Measurements from ENCODE around the gene KCTD5. TPM values are rescaled to one million over a fixed set of nuclear protein-coding genes. Genes with fewer than 3 reads are reported as not detected.
"Not testable (repeated sequence)": the region's sequence is repeated elsewhere in the genome, so short reads cannot be mapped to it uniquely, and the experiment has no call there.

KCTD5 gene
- total RNA-seq, 2 donors from 2014 or later, result 13.5 to 14.3 TPM

DNA sequence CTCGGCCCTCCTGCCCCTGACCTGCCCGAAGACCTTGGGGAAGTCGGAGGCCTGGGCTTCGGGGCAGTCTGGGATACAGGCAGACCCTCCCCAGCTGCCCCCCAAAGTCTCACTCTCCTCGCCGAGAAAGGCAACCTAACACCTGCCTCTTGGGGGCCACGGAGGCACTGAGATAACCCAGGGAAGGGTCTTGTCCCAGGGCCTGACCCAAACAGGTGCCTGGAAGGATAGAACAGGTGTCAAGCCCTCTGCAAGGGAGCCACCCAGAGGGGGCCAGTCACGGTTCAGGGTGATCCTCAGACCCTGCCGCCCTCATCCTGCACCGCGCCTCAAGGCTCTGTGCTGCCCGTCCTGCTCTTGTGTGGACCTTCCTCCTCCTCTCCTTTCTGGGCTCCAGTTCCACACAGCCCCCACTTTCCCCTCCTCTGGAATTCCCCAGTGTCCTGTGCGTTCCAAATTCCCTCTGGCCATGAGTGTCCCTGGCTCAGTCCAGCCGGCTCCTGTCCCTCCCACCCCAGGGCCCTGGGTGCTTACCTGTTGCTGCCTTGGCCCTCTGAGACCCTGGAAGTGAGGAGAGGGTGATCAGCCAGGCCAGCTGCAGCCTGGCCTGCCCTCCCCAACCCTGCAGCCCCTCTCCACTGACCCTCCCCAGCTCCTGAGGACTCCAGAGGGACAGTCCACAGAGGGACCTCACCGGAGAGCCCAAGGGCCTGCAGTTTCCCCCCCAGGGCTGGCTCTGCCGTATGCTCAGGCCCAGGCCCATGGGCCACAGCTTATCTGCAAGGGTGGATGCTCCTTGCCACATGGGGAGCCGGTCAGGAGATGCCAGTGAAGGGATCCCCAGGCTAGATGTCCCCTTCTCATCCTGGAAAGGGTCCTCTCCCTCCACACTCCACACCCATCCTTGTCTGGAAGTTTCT, 33.9 kb downstream of the KCTD5 start:
- intact Hi-C loops (cut with DNase I), result no loop called here
- no peak for DNase-seq (ENCODE audit: low spot score)

DNA sequence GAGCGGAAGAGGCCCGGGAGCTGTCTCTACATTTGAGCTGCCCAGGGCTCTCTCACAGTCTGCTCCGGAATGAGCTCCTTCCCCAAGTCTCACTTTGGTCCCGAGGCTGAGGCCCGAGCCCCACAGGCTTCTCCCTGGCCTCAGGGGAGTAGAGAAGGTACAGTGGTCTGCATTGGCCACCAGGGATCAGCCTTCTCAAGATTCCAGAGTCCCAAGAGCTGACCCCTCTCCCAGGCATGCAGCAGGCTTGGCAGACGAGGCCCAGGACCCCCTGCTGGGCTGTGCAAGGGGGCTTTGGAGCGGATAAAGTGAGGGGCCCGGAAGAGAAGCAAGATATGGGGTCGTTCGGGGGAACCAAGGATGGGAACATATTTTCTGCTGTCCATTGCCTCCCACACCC, 34.6 kb downstream of the KCTD5 start:
- intact Hi-C loops (cut with DNase I), result no loop called here
- no peak for DNase-seq (ENCODE audit: low spot score)

DNA sequence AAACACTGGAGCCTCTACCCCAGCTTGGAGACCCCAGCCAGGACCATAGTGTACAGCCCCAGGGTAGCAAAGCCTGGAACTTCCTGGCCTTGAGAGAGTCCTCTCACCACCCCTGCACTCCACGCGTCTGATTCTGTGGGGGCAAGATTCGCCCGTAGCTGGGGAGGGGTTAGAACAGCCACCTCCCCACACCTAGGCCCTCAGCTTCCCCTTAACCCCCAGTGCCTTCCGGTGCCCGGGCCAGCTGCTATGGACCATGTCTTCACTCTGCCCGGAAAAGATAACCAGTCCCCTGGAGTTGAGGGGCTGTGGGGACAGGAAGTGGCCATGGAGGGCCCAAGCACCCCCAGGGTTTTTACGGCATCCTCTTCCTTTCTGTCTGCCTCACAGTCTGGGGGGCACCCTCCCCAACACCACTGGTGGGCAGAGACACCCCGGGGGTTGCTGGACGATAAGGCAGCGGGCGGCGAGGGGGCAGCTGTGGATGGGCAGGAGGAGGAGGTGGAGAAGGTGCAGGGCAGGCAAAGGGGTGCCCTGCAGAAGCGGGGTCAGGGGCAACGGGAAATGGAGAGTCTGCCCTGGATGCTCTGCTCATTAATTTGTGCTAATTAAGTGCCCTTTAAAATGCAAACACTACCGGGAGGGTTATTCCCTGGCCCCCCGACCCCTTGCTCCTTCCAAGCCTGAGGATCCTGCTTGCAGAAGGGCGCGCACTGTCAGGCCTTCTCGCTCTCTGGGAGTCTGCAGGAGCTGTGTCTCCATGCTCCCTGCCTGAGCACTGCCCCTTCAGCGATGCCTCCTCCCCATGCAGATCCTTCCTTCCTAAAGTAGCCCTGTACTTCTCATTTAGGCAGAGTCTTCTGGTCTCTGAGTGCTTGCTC, 35.3 kb downstream of the KCTD5 start:
- intact Hi-C loops (cut with DNase I), result no loop called here
- DNase-seq (ENCODE audit: low spot score), result no peak

DNA sequence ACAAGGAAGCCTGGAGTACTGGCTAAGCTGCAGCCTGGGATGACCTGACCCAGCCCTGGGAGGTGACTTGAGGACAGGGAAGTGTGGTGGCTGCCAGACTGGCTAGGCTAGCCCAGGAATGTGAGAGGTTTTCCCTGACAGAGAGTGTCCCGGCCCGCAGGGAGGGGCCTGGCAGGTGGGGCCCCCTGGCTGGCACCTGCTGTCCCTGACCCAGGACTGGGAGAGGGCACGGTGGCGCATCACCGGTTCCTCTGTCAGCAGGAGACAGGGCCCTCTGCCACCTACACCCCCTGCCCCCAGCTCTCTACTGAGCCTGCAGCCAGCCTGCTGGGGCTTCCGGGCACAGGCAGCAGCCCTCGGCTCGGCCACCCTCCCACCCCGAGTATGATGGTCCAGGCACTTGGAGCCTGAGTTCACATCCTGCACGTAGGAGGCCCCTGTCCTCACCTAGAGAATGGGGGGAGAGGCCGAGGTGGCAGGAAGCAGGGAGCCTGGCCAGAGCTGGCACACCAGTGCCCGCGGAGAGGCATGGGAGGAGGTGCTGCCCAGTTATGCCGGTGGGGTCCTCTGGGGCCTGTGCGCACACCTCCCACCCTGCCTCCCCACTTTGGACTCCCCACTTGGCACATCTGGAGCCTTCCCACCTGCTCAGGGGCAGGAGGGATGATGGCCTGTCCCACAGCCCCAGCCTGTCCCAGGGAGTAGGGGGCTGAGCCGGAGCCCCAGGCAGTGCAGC, 37.2 kb downstream of the KCTD5 start:
- no peak for DNase-seq (ENCODE audit: low spot score)
- intact Hi-C loops (cut with DNase I), result loop anchor here in 1 of 2 donors (10.0 kb wide), 1 partner anchor 135 kb away; the partner anchor contains the start of gene PRSS22

DNA sequence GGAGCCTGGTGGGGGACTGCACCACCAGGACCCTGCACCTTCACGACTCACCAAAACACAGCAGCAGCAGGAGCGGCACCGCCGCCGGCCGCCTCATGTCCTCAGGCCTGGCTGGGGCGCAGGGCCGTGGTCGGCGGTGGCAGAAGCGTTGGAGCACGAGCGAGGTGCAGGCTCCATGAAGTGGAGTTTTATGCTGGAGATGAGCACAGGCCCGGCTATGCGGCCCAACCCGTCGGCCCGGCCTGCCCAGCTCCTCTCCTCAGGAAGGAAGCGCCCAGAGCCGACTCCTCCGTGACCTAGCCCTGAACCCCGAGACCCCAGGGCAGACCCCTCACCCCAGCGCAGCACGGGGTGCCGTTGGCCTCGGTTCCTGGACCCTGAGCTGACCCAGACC, 37.7 kb downstream of the KCTD5 start, which contains the start of gene PRSS27:
TSS of gene PRSS27 (minus strand) at position 161 of the 394 bp plus-strand sequence. CDS start at position 97, 64 bp downstream.
- intact Hi-C loops (cut with DNase I), result loop anchor here in 1 of 2 donors (10.0 kb wide), 1 partner anchor 135 kb away; the partner anchor contains the start of gene PRSS22
- DNase-seq (ENCODE audit: low spot score), result no peak

DNA sequence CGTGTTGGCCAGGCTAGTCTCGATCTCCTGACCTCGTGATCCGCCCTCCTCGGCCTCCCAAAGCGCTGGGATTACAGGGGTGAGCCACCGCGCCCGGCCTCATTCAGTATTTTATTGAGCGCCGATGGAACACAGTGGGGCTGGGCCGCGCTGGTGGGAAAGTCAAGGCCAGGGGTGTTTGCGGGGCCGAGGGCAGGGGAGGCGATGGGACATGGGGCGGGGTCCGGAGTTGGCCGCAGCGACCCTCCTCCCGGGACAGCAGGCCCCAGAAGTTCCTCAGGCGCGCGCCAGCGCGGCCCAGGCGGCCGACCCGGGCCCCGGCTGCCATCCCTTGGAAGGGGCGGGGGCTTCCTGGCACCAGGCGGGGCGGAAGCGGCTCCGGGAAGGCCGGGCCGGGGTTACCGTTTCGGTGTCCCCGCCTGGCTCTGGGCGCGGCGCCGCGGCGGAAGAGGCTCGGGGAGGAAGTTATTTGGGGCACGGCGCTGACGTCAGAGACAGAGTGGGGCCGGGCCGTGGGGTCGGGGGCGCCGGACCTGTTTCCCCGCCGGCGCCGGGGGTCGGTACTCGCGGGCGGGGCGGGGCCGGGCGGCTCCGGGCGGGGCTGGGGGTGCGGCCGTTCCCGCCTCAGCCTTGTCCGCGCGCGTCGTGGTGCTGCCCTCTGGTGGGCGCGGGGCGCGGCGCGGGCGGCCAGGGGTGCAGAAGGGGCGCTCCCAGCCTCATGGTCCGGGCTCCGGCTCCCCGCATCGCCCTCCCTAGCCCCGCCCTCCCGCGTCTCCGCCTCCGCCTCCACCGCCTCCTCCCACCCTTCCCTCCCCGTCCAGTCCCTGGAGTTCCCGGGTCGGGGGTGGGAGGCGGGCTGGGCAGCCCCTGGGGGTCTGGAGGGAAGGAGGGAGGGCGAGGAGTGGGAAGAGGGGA, 38.7 kb downstream of the KCTD5 start:
- intact Hi-C loops (cut with DNase I), result loop anchor here in 1 of 2 donors (10.0 kb wide), 1 partner anchor 134 kb away; the partner anchor contains the start of gene PRSS22
- DNase-seq (ENCODE audit: low spot score), result peak; percentile 95

DNA sequence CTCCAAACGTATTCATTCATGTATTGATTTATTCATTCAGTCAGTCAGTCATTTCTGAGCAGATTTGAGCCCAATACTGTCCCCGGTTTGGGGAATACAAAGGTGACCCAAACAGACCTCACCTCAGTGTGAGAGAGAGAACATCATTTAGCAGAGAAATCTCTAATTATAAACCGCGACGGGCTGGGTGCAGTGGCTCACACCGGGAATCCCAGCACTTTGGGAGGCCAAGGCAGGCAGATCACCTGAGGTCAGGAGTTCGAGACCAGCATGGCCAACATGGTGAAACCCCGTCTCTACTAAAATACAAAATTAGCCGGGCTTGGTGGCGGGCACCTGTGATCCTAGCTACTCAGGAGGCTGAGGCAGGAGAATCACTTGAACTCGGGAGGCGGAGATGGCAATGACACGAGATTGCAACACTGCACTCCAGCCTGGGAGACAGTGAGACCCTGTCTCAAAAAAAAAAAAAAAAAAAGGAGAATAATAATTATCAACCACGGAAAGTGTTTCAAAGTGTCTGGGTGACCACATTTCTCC, 39.4 kb downstream of the KCTD5 start:
- intact Hi-C loops (cut with DNase I), result loop anchor here in 1 of 2 donors (10.0 kb wide), 1 partner anchor 133 kb away; the partner anchor contains the start of gene PRSS22
- not testable (repeated sequence) for DNase-seq (ENCODE audit: low spot score)

DNA sequence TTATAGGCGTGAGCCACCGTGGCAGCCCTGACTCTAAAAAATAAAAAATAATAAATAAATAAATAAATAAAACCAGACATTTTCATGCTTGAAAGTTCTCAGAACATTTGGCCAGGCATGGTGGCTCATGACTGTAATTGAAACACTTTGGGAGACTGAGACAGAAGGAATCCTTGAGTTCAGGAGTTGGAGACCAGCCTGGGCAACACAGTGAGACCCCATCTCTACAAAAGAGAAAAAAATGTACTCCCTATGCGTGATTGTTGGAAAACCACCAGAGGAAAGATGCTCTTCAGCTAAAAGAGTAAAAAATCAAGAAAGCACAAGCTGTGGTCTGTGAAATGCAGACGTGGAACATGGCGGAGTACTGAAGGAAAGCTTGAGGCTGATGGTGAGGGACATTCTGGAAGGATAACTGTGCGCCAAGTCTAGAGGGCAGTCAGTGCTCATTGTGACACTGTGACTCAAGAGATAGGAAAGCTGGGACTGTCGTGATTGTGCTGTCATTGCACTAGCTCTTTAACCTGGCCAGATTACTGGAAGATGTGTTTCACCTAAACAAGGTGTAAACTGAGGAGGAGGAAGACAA, 41.9 kb downstream of the KCTD5 start:
- DNase-seq (ENCODE audit: low spot score), result no peak
- intact Hi-C loops (cut with DNase I), result loop anchor here (2.0 to 10.0 kb wide), 2 partner anchors 53 to 131 kb away; partner anchors contain the start of genes ELOB (in 1 of the 2) and PRSS22 (in 1 of the 2)

DNA sequence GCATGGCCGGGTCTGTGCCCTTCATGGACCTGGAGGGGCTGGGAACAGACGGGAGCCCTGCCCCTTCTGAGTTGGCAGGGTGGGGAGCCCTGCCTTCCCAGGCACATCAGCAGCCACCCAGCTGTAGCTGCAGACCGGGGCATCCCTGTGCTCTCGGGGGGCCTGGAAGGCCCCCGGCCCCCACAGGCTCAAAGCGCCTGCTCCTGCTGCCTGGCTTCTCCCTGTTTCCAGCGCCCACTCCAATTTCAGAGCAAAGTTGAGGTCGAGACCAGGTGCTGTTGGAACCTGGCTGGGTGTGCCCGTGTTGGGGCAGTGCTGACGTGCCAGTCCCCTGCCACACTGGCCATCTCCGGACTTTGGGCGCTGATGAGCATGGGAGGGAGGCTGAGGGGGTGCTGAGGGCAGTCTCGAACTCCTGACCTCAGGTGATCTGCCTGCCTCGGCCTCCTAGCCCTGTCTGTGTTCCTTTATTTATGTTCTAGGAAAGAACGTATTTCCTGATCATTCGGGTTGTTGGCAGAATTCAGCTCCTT, 42.6 kb downstream of the KCTD5 start:
- intact Hi-C loops (cut with DNase I), result loop anchor here (2.0 to 10.0 kb wide), 2 partner anchors 52 to 130 kb away; partner anchors contain the start of genes ELOB (in 1 of the 2) and PRSS22 (in 1 of the 2)
- DNase-seq (ENCODE audit: low spot score), result peak; percentile 78

DNA sequence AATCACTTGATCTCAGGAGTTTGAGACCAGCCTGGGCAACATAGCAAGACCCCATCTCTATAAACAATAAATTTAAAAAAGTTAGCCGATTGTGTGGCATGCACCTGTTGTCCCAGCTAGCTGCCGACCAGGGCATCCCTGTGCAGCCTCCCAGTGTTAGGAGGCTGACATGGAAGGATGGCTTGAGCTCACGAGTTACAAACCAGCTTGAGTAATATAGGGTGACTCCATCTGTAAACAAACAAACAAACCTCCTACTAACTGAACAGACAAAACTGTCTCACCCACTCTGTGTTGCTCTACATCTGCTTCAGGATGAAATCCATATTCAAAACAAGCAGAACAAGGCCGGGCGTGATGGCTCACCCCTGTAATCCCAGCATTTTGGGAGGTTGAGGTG, 44.6 kb downstream of the KCTD5 start:
- intact Hi-C loops (cut with DNase I), result loop anchor here in 1 of 2 donors (10.0 kb wide), 1 partner anchor 128 kb away; the partner anchor contains the start of gene PRSS22
- DNase-seq (ENCODE audit: low spot score), result no peak

DNA sequence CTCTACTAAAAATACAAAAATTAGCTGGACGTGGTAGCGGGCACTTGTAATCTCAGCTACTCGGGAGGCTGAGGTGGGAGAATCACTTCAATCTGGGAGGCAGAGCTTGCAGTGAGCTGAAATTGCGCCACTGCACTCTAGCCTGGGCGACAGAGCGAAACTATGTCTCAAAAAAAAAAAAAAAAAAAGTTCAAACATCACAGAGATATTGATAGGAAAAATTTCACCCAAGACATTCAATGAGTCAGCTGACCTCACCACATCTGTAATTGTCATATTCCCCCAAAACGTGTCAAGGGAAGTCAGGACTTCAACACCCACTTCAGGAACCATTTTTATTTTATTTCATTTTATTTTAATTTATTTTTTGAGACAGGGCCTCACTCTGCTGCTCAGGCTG, 45.7 kb downstream of the KCTD5 start:
- DNase-seq (ENCODE audit: low spot score), result no peak
- intact Hi-C loops (cut with DNase I), result loop anchor here in 1 of 2 donors (10.0 kb wide), 1 partner anchor 127 kb away; the partner anchor contains the start of gene PRSS22

DNA sequence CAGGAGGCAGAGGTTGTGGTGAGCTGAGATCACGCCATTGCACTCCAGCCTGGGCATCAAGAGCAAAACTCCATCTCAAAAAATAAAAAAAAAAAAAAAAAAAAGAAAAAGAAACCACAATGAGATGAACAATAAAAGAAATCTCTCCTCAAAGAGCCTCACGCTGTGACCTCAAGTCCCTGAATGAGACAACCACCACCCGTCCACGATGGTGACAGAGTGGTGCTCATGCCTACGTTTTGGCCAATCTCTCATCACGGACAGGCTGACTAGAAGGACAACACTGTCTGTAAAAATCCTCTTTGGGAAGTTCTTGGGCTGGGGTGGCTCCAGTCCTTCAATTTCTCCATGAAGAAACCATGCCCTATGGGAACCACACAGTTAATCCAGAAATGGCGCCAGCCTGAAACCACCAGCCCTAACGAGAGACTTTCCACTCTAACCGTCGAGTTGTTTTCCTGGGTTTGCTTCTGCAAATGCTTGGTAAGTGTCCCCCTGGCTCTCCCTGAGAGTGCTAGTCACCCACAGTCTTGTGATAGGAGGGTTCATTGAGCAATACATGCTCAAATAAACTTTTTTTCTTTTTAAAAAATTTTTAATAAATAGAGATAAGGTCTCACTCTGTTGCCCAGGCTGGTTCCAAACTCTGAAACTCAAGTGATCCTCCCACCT, 52.7 kb downstream of the KCTD5 start:
- intact Hi-C loops (cut with DNase I), result loop anchor here in 1 of 2 donors (10.0 kb wide), 1 partner anchor 90 kb away; no protein-coding TSS in a partner anchor
- DNase-seq (ENCODE audit: low spot score), result no peak

DNA sequence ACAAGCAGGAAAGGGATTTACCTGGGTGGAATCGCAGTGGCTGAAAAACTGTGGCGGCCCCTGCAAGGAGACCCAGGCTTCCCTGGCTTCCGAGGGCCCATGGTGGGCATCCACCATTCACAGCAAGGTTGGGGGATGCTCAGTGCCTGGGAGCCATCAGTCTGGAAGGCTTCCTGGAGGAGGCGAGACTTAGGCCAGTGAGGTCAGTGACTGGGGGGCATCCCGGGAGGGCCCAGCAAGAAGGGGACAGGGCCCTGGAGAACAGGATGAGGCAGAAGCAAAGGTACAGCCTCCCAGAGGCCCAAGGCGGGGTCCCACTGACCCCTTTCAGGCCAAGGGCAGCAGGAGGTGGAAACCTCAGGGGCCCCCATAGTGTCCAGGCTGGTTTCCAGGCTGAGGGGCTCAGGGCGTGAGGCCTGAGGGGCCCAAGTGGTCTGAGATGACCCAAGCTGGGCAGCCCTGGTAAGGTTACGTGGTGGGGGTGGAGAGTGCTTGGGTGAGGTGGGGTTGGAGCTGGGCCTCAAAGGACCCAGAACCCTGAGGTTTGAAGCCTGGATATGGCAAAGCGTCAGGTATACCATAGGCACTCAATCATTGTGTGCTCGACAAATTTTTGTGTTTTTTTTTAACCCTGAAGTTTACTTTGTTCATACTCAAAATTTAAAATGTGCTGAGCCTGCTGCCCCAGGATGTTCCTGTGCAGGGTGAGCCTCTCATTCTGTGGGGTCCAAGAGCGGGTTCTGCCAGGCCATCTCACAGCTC, 54.3 kb downstream of the KCTD5 start:
- DNase-seq (ENCODE audit: low spot score), result no peak
- intact Hi-C loops (cut with DNase I), result loop anchor here in 1 of 2 donors (10.0 kb wide), 1 partner anchor 88 kb away; no protein-coding TSS in a partner anchor

DNA sequence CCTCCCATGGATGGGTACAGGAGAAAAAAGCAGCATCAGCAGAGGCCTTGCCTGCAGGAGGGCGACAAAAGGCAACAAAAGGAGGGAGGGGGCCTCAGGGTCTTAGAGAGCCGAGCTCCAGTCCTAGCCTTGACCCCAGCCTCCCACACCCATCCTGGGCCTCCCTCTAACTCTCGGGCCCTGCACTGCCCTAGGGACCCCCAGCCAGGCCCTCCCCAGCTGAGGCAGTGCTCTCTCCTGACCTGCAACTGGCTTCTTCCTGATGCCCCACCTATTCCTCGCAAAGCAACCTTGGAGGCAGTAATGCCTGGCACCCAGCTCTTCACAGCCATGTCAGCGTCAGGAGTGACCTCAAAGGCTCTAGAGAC, 54.9 kb downstream of the KCTD5 start:
- intact Hi-C loops (cut with DNase I), result loop anchor here in 1 of 2 donors (10.0 kb wide), 1 partner anchor 88 kb away; no protein-coding TSS in a partner anchor
- DNase-seq (ENCODE audit: low spot score), result no peak

DNA sequence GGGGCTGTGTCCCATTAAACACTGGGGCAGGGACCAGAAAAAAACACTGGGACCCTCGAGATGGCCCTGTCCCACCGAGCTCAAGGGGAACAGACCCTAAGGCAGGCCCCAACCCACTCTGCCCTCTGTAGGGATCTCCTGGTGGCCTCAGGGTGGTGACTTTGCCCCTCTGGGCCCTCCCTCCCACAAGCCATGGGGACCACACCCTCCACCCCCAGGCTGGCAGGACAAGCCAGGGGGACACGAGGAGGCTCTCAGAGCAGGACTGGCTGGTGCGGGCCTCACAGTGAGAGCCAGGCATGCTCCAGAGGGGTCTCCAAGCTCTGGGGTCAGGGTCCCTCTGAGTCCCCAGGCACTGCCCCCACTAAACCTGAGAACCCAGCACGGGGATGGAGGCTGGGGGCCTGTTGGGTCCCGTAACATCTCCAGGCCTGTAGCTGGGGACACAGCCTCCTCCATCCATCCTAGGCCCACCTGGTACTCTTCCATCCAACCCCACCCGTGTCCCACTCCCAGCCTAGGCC, 55.6 kb downstream of the KCTD5 start:
- no peak for DNase-seq (ENCODE audit: low spot score)
- intact Hi-C loops (cut with DNase I), result loop anchor here in 1 of 2 donors (10.0 kb wide), 1 partner anchor 87 kb away; no protein-coding TSS in a partner anchor
